ENCODE results near the gene PRKCI.
"Not testable (repeated sequence)": the region's sequence is repeated elsewhere in the genome, so short reads cannot be mapped to it uniquely, and the experiment has no call there.

PRKCI gene

GRCh38 chr3:170301405-170301804 is 79.2 kb downstream of the PRKCI start:
- no peak for FAIRE-seq

- no peak for FAIRE-seq
These were observed 79.8 kb downstream of the PRKCI start for GRCh38 chr3:170302008-170302407.

GRCh38 chr3:170306015-170306414 is 83.8 kb downstream of the PRKCI start:
- no peak for FAIRE-seq

- no peak for FAIRE-seq
These were observed 85.6 kb downstream of the PRKCI start for GRCh38 chr3:170307671-170308405.

- no peak for FAIRE-seq
These were observed 86.8 kb downstream of the PRKCI start for GRCh38 chr3:170309046-170309445.

- FAIRE-seq, result no peak
These were observed 95.7 kb downstream of the PRKCI start for GRCh38 chr3:170317954-170318353.

GRCh38 chr3:170320461-170321121 is 98.4 kb downstream of the PRKCI start:
- FAIRE-seq, result no peak

- no peak for FAIRE-seq
These were observed 99.3 kb downstream of the PRKCI start for GRCh38 chr3:170321321-170322034.

- FAIRE-seq, result no peak
These were observed 100.5 kb downstream of the PRKCI start for GRCh38 chr3:170322566-170323269.

- FAIRE-seq, result no peak
These were observed 101.1 kb downstream of the PRKCI start for GRCh38 chr3:170323331-170323730.

GRCh38 chr3:170324962-170325361 is 102.7 kb downstream of the PRKCI start:
- FAIRE-seq, result no peak

- FAIRE-seq, result no peak
These were observed 105.0 kb downstream of the PRKCI start for GRCh38 chr3:170327040-170327808.

GRCh38 chr3:170327868-170328548 is 105.8 kb downstream of the PRKCI start:
- not testable (repeated sequence) for FAIRE-seq

GRCh38 chr3:170330366-170330765 is 108.1 kb downstream of the PRKCI start:
- FAIRE-seq, result no peak

GRCh38 chr3:170331143-170331542 is 108.9 kb downstream of the PRKCI start:
- no peak for FAIRE-seq

GRCh38 chr3:170337420-170337819 is 115.2 kb downstream of the PRKCI start:
- no peak for FAIRE-seq

GRCh38 chr3:170338690-170339340 is 116.6 kb downstream of the PRKCI start:
- FAIRE-seq, result no peak

- FAIRE-seq, result not testable (repeated sequence)
These were observed 120.0 kb downstream of the PRKCI start for GRCh38 chr3:170342273-170342672.

- FAIRE-seq, result not testable (repeated sequence)
These were observed 121.6 kb downstream of the PRKCI start for GRCh38 chr3:170343859-170344258.

GRCh38 chr3:170344971-170345370 is 122.7 kb downstream of the PRKCI start:
- FAIRE-seq, result no peak

Data from colon (tissue), 2 donors.